ACC112 (cell line): Measurements from ENCODE around the gene PRUNE1.

Experiments used
- H2AFZ ChIP-seq: fragments of 200-600 bp; sonication (generic); one replicate; pipeline ENCODE4 v1.6.0; 2017; ENCODE audit warnings: antibody characterized with exemption, low read length; ENCODE audit not compliant: unreplicated experiment
- H3K27ac ChIP-seq: fragments of 200-600 bp; sonication (generic); 2 replicates; pipeline ENCODE4 v1.5.1; 2014; ENCODE audit warnings: low read depth, mild to moderate bottlenecking, antibody characterized with exemption, low read length, moderate library complexity
- H3K27me3 ChIP-seq: fragments of 200-600 bp; sonication (generic); 2 replicates; pipeline ENCODE4 v1.6.1; 2014; ENCODE audit warnings: mild to moderate bottlenecking, antibody characterized with exemption, low read length, moderate library complexity, mixed read lengths; ENCODE audit not compliant: insufficient read depth
- H3K36me3 ChIP-seq: fragments of 200-600 bp; sonication (generic); 2 replicates; pipeline ENCODE4 v1.6.1; 2016; ENCODE audit warnings: mild to moderate bottlenecking, antibody characterized with exemption, low read length, moderate library complexity, mixed read lengths; ENCODE audit not compliant: insufficient read depth
- H3K4me1 ChIP-seq: fragments of 200-600 bp; sonication (generic); one replicate; pipeline ENCODE4 v1.6.1; 2016; ENCODE audit warnings: low read length, mixed read lengths; ENCODE audit not compliant: insufficient read depth, unreplicated experiment, control insufficient read depth
- H3K4me3 ChIP-seq: fragments of 200-600 bp; sonication (generic); 2 replicates; pipeline ENCODE4 v1.5.1; 2014; ENCODE audit warnings: mild to moderate bottlenecking, low read depth, low read length
- H3K79me2 ChIP-seq: fragments of 200-600 bp; sonication (generic); one replicate; pipeline ENCODE4 v1.6.0; 2016; ENCODE audit warnings: low read length; ENCODE audit not compliant: control insufficient read depth, unreplicated experiment, insufficient read depth

Gene PRUNE1

DNA sequence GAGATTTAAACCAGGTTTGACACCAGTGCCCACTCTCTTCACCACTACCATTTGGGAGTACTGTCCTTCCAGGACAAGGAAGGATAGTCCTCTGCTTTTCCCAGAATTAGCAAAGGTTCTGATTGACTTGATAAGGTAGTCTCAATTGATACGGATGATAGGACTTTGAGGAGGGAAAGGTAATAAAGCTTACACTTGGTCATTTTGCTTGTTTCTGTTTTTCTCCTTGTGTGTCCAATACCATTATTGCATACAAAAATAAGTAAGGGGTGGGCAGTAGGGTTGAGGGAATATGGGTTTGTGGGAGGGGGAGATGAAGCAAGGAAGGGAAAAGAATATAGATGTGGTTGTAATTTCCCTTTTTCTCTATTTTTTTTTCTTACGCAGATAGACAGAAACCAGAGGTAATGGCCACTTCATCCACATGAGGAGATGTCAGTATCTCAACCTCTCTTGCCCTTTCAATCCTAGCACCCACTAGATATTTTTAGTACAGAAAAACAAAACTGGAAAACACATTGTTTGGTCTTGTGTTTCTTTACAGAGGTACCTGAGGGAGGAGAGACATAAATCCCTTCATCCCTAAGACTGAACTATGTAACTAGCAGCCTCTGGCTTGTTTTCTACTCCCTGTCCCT, 41.9 kb downstream of the PRUNE1 start:
- Histone ChIP-seq H3K4me1 (peaks cover 26% of the 10 kb centered on the region), H3K27ac (0 out of 2 replicates have a peak overlapping the region, but pooled peaks have one; percentile 0)

DNA sequence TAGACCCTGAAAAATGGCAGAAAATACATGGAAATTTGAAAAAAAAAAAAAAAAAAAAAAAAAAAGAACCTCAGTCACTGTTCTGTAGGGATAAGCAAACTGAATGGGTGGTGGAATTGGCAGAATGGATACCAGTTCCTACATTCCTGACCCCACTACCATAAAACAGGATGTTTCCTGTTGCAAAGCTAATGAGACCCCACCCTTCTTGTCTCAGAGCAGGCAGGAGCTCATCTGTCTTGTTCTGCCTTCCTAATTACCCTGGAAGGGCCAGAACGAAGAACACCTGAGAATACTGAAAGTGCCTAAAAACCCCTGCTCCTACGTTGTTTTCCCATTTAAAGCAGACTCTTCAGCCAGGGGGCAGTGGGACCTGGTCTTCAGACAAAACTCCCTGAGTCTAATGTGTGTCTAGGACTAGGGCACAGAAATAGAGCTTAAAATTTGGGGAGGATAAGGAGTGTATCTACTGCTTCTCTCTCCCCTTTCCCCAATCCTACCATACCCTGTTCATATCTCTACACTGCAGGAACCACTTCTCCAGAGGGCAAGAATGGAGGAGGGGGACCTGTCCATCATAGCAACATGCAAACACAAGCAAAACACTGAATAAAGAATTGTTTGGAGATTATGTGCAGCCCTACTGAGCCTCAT, 43.2 kb downstream of the PRUNE1 start:
- no peak overlapping the region for H2AFZ ChIP-seq
- H3K27ac ChIP-seq: no peak overlapping the region
- no peak overlapping the region for H3K4me3 ChIP-seq
- peaks cover 23% of the 10 kb centered on the region for H3K36me3 ChIP-seq
- no peaks in the 10 kb centered on the region for H3K27me3 ChIP-seq
- H3K79me2 ChIP-seq: peaks cover 32% of the 10 kb centered on the region
- peaks cover 38% of the 10 kb centered on the region for H3K4me1 ChIP-seq

More for the DNA sequence above, 41.9 kb downstream of the PRUNE1 start:
- Histone ChIP-seq H2AFZ (no peak overlapping the region), H3K36me3 (peaks cover 18% of the 10 kb centered on the region), H3K27me3 (no peaks in the 10 kb centered on the region), H3K4me3 (no peak overlapping the region; the same call in 1 of the 2 replicates), H3K79me2 (peaks cover 19% of the 10 kb centered on the region)

DNA sequence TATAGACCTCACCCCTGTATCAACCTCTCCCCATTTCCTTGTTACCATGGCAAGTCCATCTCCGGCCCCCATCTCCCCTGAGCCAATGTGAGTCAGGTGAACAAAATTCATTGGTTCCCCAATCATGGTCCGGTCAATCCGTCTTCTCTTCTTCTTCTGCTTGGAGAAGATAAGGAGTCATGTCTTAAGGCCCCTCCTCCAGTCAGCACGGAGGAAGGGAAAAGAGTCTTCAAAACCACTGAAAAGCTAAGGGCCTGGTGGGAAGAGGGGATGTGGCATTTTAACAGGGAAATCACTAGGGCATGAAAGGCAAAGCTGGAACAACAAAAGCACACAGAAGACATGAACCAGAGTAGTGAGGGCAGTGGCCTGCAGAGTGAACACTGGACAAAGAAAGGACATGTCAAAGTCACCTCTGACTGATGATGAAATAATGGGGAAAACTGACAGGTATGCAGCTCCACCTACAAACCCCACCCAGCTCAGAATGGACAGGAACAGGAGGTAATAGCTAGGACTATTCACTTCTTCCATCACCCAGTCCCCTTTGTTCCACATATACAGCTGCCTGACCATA, 46.8 kb downstream of the PRUNE1 start:
- H3K79me2 ChIP-seq: peaks cover 62% of the 10 kb centered on the region
- peaks cover 31% of the 10 kb centered on the region for H3K4me1 ChIP-seq
- H3K36me3 ChIP-seq: peaks cover 23% of the 10 kb centered on the region
- no peak overlapping the region for H3K4me3 ChIP-seq
- H3K27me3 ChIP-seq: no peaks in the 10 kb centered on the region
- 0 out of 2 replicates have a peak overlapping the region, but pooled peaks have one; percentile 40 for H3K27ac ChIP-seq
- no peak overlapping the region for H2AFZ ChIP-seq

DNA sequence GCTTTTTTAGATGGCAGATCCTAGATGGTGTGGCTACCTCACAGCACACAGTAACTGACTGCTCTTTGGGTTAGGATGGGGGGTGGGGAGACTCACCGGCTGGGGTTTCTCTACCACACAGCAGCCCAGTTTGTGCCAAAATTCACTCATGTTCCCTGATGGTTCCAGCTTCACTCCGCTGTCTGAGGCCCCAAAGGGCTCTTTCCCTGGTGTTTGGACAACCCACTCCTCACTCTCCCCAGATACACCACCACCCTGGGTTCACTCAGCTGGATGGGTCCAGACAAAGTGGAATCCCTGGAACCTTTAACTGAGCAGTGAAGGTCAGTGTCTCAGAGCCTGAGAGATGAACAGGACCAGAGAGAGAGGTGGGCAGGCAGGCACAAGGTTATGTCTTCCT, 47.3 kb downstream of the PRUNE1 start:
- Histone ChIP-seq H3K4me1 (peaks cover 26% of the 10 kb centered on the region), H3K27ac (0 out of 2 replicates have a peak overlapping the region, but pooled peaks have one; percentile 40), H3K27me3 (no peaks in the 10 kb centered on the region), H2AFZ (no peak overlapping the region), H3K4me3 (no peak overlapping the region), H3K36me3 (peaks cover 23% of the 10 kb centered on the region), H3K79me2 (peaks cover 68% of the 10 kb centered on the region)

DNA sequence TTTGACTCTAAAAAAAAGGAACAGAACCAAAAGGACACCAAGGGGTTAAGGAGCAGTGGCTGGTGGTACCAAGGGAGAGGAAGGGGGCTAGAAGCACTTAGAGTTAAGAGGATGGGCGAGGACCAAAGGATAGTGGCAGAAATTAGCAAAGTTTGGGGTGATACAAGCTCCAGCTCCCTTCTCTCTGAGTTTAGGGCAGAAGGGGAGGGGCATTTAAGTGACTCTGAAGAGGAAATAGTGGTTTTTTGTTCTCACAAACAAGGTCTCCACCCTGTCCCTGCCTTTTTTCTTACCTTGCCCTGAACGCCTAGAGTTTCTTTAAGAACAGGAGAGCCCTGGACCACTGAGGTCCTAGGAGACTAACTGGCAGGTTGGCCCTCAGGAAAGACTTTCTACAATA, 47.9 kb downstream of the PRUNE1 start:
- H3K79me2 ChIP-seq: peaks cover 73% of the 10 kb centered on the region
- peaks cover 23% of the 10 kb centered on the region for H3K36me3 ChIP-seq
- H3K27me3 ChIP-seq: no peaks in the 10 kb centered on the region
- no peak overlapping the region for H2AFZ ChIP-seq
- peak overlapping the region; percentile 83 for H3K4me3 ChIP-seq
- peaks cover 24% of the 10 kb centered on the region for H3K4me1 ChIP-seq
- H3K27ac ChIP-seq: peak overlapping the region; percentile 40; the same call in 1 of the 2 replicates

DNA sequence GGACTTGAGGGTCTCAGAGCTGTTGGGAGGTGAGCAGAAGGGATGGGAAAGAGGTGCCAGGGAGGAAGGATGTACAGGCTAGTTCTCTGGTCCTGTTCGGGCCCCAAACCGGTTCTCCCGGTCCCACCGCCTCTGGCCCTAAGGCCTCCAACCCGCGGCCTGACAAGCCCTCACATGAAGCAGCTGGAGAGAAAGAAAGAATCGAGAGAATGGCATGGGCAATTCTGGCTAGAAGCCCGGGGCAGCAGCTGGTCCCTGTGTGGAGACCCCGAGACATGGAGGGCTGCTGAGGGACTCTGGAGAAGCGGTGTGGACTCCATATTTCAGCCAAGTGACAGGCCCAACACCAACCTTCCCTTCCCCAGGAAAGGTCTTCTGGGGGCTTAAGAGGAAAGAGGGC, 50.4 kb downstream of the PRUNE1 start:
- H3K79me2 ChIP-seq: peaks cover 95% of the 10 kb centered on the region
- peak overlapping the region; percentile 83 for H3K4me3 ChIP-seq
- H3K36me3 ChIP-seq: peaks cover 19% of the 10 kb centered on the region
- H3K4me1 ChIP-seq: peaks cover 33% of the 10 kb centered on the region
- H3K27me3 ChIP-seq: no peaks in the 10 kb centered on the region
- peak overlapping the region; percentile 99 for H3K27ac ChIP-seq
- no peak overlapping the region for H2AFZ ChIP-seq

DNA sequence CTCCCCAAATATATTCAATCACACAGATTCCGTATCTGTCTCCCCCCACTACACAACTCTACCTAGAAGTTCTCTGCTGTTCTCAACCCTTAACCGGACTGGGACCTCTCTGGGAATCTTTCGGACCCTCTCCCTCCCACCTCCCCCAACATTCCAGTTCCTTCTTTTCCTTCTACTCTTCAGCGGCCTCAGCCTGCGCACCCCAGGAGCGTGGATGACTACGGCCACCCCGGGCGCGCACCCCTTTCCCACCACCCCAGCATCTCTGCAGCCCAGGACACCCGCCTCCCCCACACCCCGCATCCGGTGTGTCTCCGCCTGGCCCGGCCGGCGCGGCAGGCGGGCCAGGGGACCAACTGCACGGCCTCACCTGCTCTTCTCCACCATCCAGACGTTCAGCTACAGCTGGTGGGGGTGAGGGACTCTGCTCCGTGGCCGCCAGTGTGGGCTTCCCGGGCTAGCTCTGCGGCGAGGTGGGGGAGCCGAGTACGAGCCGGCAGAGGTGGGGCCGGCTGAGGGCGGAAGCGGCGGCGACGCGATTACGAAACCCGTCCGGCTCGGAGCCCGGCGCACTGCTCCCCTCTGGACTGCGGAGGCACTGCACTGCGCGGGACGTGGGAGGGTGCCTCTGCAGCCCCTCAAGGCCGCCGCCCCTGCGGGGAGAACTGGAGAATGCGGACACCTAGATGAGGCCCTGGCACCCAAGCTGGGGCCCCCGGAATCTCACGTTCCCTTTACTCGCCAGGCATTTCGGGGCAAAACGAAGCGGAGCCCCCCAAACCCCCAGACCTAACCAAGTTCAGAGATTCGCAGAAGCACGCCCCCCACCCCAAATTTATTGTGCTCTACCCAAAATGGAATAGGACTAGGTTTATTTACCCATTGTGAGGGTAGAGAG, 51.1 kb downstream of the PRUNE1 start, which contains the start of gene CDC42SE1:
Gene CDC42SE1 (minus strand): TSS at position 514 of the 898 bp plus-strand sequence. CDS start 3,892 bp downstream, outside the sequence.
- Histone ChIP-seq H3K4me3 (peak within 1 kb of the TSS; percentile 83), H3K79me2 (peaks cover 95% of the 10 kb centered on the region), H3K36me3 (peaks cover 13% of the 10 kb centered on the region), H3K4me1 (peaks cover 33% of the 10 kb centered on the region), H3K27me3 (no peaks in the 10 kb centered on the region), H3K27ac (peak within 1 kb of the TSS; percentile 99), H2AFZ (peak within 1 kb of the TSS; percentile 53)

DNA sequence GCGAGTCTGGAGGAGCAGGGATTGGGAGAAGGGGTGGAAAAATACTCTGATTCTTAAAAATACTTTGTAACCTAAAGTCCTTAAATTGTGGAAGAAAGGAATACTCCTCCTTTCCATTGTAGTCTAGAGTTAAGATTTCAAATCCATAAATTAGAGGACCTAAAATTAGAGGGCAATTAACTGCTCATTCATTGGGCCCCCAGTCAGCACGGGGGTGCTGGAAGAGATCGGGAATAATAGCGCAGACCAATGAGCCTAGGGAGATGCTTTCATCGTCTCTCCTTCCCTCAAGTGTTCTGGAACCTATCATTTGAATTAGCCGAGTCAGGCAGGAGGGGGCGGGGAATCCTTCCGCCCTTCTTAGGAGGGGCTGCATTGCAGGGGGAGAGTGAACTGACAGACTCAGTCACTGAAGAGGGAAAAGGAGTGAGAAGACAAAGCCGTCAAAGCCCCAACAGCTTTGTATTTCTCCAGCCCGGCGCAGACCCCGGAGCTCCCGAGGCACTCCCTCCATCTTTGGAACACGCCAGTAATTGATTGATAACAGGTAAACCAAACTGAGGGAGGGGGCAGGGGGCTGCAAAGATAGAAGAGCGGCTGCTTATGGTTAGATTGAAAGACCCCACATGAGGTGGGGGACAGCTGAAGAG, 51.9 kb downstream of the PRUNE1 start, which contains the start of gene MLLT11:
Gene MLLT11 (plus strand): TSS at position 391 of the 650 bp plus-strand sequence. CDS start 6,828 bp downstream, outside the sequence.
- Histone ChIP-seq H3K27ac (peak within 1 kb of the TSS; percentile 99), H2AFZ (peak within 1 kb of the TSS; percentile 53), H3K79me2 (peaks cover 95% of the 10 kb centered on the region), H3K36me3 (peaks cover 6% of the 10 kb centered on the region; the same call in 1 of the 2 replicates), H3K4me3 (peak within 1 kb of the TSS; percentile 83), H3K4me1 (peaks cover 33% of the 10 kb centered on the region), H3K27me3 (no peaks in the 10 kb centered on the region)

DNA sequence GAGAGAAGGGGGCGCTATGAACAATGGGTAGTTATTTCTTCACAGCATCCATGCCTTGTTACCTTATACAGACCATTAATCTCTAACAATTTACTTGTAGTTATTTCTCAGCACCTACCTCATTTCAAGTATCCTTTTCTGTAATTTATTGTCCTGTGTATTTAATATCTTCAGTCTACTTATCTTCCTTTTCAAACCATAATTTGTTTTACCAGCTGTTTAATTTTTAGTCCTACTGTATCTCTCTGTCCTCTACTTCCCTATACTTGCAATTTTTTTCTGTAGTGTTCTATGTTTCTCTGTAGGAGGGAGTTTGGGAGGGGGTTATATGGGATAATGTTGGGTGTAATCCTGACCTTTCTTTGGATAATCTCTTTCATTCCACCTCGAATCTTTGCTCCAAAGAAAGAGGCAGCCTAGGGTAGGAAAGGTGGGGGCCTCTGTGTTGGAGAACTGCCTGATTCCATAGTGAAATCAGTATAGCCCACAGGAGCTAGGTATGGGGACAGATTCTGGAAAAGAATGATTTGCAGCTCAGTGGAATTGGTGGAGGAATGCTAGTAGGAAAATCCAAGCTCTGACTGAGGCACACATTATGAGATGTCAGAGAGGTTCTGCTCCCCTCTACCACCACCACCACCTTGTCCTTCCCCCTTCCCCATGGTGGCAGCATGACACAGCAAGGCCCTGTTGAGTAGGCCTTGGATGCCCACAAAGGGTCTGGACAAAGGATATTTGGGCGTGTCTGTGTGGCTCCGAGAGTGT, 52.6 kb downstream of the PRUNE1 start:
- H3K4me1 ChIP-seq: peaks cover 27% of the 10 kb centered on the region
- H3K79me2 ChIP-seq: peaks cover 95% of the 10 kb centered on the region
- peak overlapping the region; percentile 53 for H2AFZ ChIP-seq
- H3K27me3 ChIP-seq: no peaks in the 10 kb centered on the region
- no peaks in the 10 kb centered on the region for H3K36me3 ChIP-seq
- H3K27ac ChIP-seq: peak overlapping the region; percentile 99
- H3K4me3 ChIP-seq: peak overlapping the region; percentile 83
